HCT116 (cell line): Measurements from ENCODE around the gene OR51D1. TPM values are rescaled to one million over a fixed set of nuclear protein-coding genes. Genes with fewer than 3 reads are reported as not detected.

Experiments used
- ATAC-seq: fragments of 200-7000 bp; cut with Tn5 transposase; 2 replicates; pipeline ENCODE4 v1.9.1; 2020; ENCODE audit warnings: mild to moderate bottlenecking, moderate library complexity
- BruUV-seq: library from RNA; stranded (reverse); fragments of 400-500 nt; replicated peaks from 2 replicates; lab custom pipeline; 2021; lab: Mats Ljungman, UMichigan
- CTCF ChIA-PET: fragments of 300-600 bp; sonication (Branson Sonifier 250); formaldehyde crosslinking; loops from one replicate; lab custom pipeline; 2021; ENCODE audit warnings: antibody characterized with exemption; lab: Charles Lee
- POLR2A ChIA-PET: fragments of 300-600, 350-600 bp; sonication (Branson Sonifier 250); formaldehyde crosslinking; loops from one replicate; lab custom pipeline; 2021; ENCODE audit warnings: antibody characterized with exemption; lab: Charles Lee
- RAD21 ChIA-PET, 2 experiments: fragments of 300-600 bp; sonication (Branson Sonifier 250); formaldehyde crosslinking; loops; one replicate each; lab custom pipeline; 2023; ENCODE audit warnings: low total read pairs in 2 of 2; ENCODE audit not compliant: uncharacterized antibody in 2 of 2, unreplicated experiment in 2 of 2, low non-redundant PET in 1 of 2; lab: Charles Lee
- DNase-seq: peaks from one replicate; pipeline ENCODE4 v3.0.0-alpha.2; 2010; ENCODE audit warnings: low read depth, low spot score
- H2AFZ ChIP-seq: fragments of 200-600 bp; shearing (Covaris generic), sonication (generic); 2 replicates; pipeline ENCODE4 v1.6.1; 2017; ENCODE audit warnings: low read depth, mixed run types, mixed read lengths, antibody characterized with exemption, low read length; ENCODE audit not compliant: poor library complexity, severe bottlenecking
- H3K27ac ChIP-seq: 2 replicates; pipeline ENCODE4 v1.5.1; 2012; ENCODE audit warnings: low read depth, low read length
- H3K27me3 ChIP-seq: fragments of 200-600 bp; sonication (generic); 2 replicates; pipeline ENCODE4 v1.6.1; 2016; ENCODE audit warnings: mixed run types, low read length, mixed read lengths; ENCODE audit not compliant: insufficient read depth
- H3K36me3 ChIP-seq, 2 experiments: fragments of 200-500 bp in 1 of 2; fragments of 200-600 bp in 1 of 2; sonication (Bioruptor generic) in 1 of 2; sonication (generic) in 1 of 2; 2 replicates each; pipeline versions ENCODE4 v1.5.1 to v1.6.1; 2014 to 2016; ENCODE audit warnings: low read length in 2 of 2, inconsistent platforms in 1 of 2, mixed read lengths in 1 of 2, mixed run types in 1 of 2; ENCODE audit not compliant: insufficient read depth in 2 of 2, control insufficient read depth in 1 of 2
- H3K4me1 ChIP-seq, 2 experiments: fragments of 200-600 bp in 1 of 2; sonication (generic) in 1 of 2; 2 replicates each; pipeline versions ENCODE4 v1.5.1 to v1.6.1; 2012 to 2017; ENCODE audit warnings: low read length in 2 of 2, inconsistent platforms in 1 of 2, mild to moderate bottlenecking in 1 of 2, mixed read lengths in 1 of 2, mixed run types in 1 of 2, moderate library complexity in 1 of 2; ENCODE audit not compliant: insufficient read depth in 2 of 2, control insufficient read depth in 1 of 2
- H3K4me2 ChIP-seq: fragments of 200-600 bp; sonication (generic); 2 replicates; pipeline ENCODE4 v1.6.1; 2017; ENCODE audit warnings: mixed run types, low read length, mixed read lengths
- H3K4me3 ChIP-seq, 2 experiments: fragments of 200-600 bp in 1 of 2; sonication (generic) in 1 of 2; replicated peaks in 1 of 2; 2 replicates each; pipeline ENCODE4 v1.5.1; 2011 to 2016; ENCODE audit warnings: low read length in 2 of 2, control low read depth in 1 of 2, low read depth in 1 of 2, mild to moderate bottlenecking in 1 of 2, mixed read lengths in 1 of 2, mixed run types in 1 of 2
- H3K79me2 ChIP-seq: fragments of 200-600 bp; sonication (generic); 2 replicates; pipeline ENCODE4 v1.6.1; 2017; ENCODE audit warnings: mild to moderate bottlenecking, mixed run types, low read length, moderate library complexity, mixed read lengths; ENCODE audit not compliant: insufficient read depth
- H3K9ac ChIP-seq: fragments of 200-600 bp; sonication (generic); 2 replicates; pipeline ENCODE4 v1.6.1; 2016; ENCODE audit warnings: low read length, mixed read lengths
- H3K9me2 ChIP-seq: fragments of 200-600 bp; sonication (generic), shearing (Covaris generic); 2 replicates; pipeline ENCODE4 v1.6.1; 2017; ENCODE audit warnings: mixed run types, mild to moderate bottlenecking, moderate library complexity; ENCODE audit not compliant: insufficient read depth
- H3K9me3 ChIP-seq, 2 experiments: fragments of 200-500 bp in 1 of 2; fragments of 200-600 bp in 1 of 2; sonication (Bioruptor generic) in 1 of 2; sonication (generic) in 1 of 2; 2 replicates each; pipeline ENCODE4 v1.6.1; 2014 to 2017; ENCODE audit warnings: low read length in 2 of 2, mixed read lengths in 2 of 2, inconsistent platforms in 1 of 2, low read depth in 1 of 2, mild to moderate bottlenecking in 1 of 2, mixed run types in 1 of 2, moderate library complexity in 1 of 2; ENCODE audit not compliant: control insufficient read depth in 1 of 2, insufficient read depth in 1 of 2
- H4K20me1 ChIP-seq: fragments of 200-600 bp; sonication (generic), shearing (Covaris generic); 2 replicates; pipeline ENCODE4 v1.6.1; 2017; ENCODE audit warnings: mixed run types, mild to moderate bottlenecking, moderate library complexity; ENCODE audit not compliant: insufficient read depth
- CBX3 ChIP-seq: IDR thresholded peaks from 2 replicates; pipeline ENCODE4 v1.6.1; 2012; ENCODE audit warnings: low read depth
- ELF1 ChIP-seq: IDR thresholded peaks from 2 replicates; pipeline ENCODE4 v1.6.1; 2012; ENCODE audit warnings: low read depth, borderline replicate concordance
- EZH2 ChIP-seq: fragments of 200-600 bp; sonication (generic); IDR thresholded peaks from 2 replicates; pipeline ENCODE4 v1.6.1; 2017; ENCODE audit warnings: antibody characterized with exemption, mixed run types
- EZH2phosphoT487 ChIP-seq: fragments of 200-600 bp; IDR thresholded peaks from 2 replicates; pipeline ENCODE4 v1.6.1; 2018; ENCODE audit warnings: antibody characterized with exemption, borderline replicate concordance
- FOSL1 ChIP-seq: IDR thresholded peaks from 2 replicates; pipeline ENCODE4 v1.6.1; 2012; ENCODE audit warnings: low read depth
- RAD21 ChIP-seq: IDR thresholded peaks from 2 replicates; pipeline ENCODE4 v1.6.1; 2012; ENCODE audit warnings: low read depth, mild to moderate bottlenecking
- REST ChIP-seq: IDR thresholded peaks from 2 replicates; pipeline ENCODE4 v1.6.1; 2012; ENCODE audit warnings: low read depth
- SIN3A ChIP-seq: IDR thresholded peaks from 2 replicates; pipeline ENCODE4 v1.6.1; 2012; ENCODE audit warnings: low read depth
- TCF7L2 ChIP-seq: IDR thresholded peaks from 2 replicates; pipeline ENCODE4 v1.7.0; 2011; ENCODE audit warnings: borderline replicate concordance, inconsistent platforms; ENCODE audit not compliant: insufficient read depth, insufficient read length; ENCODE audit errors: extremely low read depth
- YY1 ChIP-seq: IDR thresholded peaks from 2 replicates; pipeline ENCODE4 v1.6.1; 2011; ENCODE audit warnings: low read length, low read depth, moderate library complexity, mild to moderate bottlenecking; ENCODE audit not compliant: insufficient replicate concordance; ENCODE audit errors: extremely low read depth
- ZFX ChIP-seq: fragments of 450-650 bp; IDR thresholded peaks from 2 replicates; pipeline ENCODE4 v1.6.1; 2017
- intact Hi-C: fragments of 100-400 bp; cut with micrococcal nuclease; formaldehyde crosslinking; loops from 2 replicates; pipeline ENCODE4 v1.10.0; 2022
- total RNA-seq: library from RNA; stranded (reverse); gene quantifications from one replicate; pipeline ENCODE4 v1.2.1, GENCODE V29; 2021; ENCODE audit not compliant: unreplicated experiment

OR51D1 gene
- total RNA-seq, 1 experiment from 2014 or later = not detected

- CTCF ChIA-PET = interaction anchor here (1.7 kb wide), 1 partner anchor 23 kb away, joined by 4 read pairs; no protein-coding TSS in a partner anchor
- intact Hi-C loops = no loop called here
- Histone ChIP-seq H3K9me2 (no peaks in the 10 kb centered on the region), H3K36me3 (no peaks in the 10 kb centered on the region), H3K4me3 (no peak overlapping the region), H3K4me1 (no peaks in the 10 kb centered on the region), H3K27me3 (peaks cover 76% of the 10 kb centered on the region), H3K9me3 (no peaks in the 10 kb centered on the region), H3K79me2 (no peaks in the 10 kb centered on the region), H3K27ac (no peak overlapping the region), H3K4me2 (no peak overlapping the region), H4K20me1 (no peaks in the 10 kb centered on the region), H3K9ac (no peak overlapping the region), H2AFZ (no peak overlapping the region)
- POLR2A ChIA-PET = no interaction called here
- RAD21 ChIA-PET = no interaction called here
- no TSS peak for BruUV-seq
- ATAC-seq (no peak), DNase-seq (no peak)
- TF ChIP-seq FOSL1 (no peak), REST (no peak), EZH2phosphoT487 (no peak), ZFX (no peak), RAD21 (no peak), CBX3 (no peak), TCF7L2 (no peak), SIN3A (no peak), YY1 (no peak), EZH2 (no peak), ELF1 (no peak)
Measured at GRCh38 chr11:4658629-4659445, 21.6 kb downstream of the OR51D1 start.
